NCI-H748 treated with DMSO at 0.1 percent for 48 hours (cell line): ENCODE measurements around the gene LBP.
"Not testable (repeated sequence)": the region's sequence is repeated elsewhere in the genome, so short reads cannot be mapped to it uniquely, and the experiment has no call there.

Experiments
- DNase-seq: peaks from one replicate; lab custom pipeline; 2025; lab: John Stamatoyannopoulos, UW

Gene LBP, protein sequence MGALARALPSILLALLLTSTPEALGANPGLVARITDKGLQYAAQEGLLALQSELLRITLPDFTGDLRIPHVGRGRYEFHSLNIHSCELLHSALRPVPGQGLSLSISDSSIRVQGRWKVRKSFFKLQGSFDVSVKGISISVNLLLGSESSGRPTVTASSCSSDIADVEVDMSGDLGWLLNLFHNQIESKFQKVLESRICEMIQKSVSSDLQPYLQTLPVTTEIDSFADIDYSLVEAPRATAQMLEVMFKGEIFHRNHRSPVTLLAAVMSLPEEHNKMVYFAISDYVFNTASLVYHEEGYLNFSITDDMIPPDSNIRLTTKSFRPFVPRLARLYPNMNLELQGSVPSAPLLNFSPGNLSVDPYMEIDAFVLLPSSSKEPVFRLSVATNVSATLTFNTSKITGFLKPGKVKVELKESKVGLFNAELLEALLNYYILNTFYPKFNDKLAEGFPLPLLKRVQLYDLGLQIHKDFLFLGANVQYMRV

GRCh38 chr20:38346247-38346651, at the start of gene LBP:
LBP (plus strand) TSS chr20:38346482; CDS start chr20:38346517, 35 bp downstream.
- no peak for DNase-seq

GRCh38 chr20:38297916-38298674, 48.2 kb upstream of the LBP start:
- no peak for DNase-seq

- DNase-seq = no peak
Observed at GRCh38 chr20:38298768-38299288, 47.5 kb upstream of the LBP start.

- no peak for DNase-seq
Observed at GRCh38 chr20:38299963-38300362, 46.3 kb upstream of the LBP start.

GRCh38 chr20:38300438-38300837, 45.8 kb upstream of the LBP start:
- DNase-seq = no peak

- no peak for DNase-seq
Observed at GRCh38 chr20:38301309-38301708, 45.0 kb upstream of the LBP start.

DNA sequence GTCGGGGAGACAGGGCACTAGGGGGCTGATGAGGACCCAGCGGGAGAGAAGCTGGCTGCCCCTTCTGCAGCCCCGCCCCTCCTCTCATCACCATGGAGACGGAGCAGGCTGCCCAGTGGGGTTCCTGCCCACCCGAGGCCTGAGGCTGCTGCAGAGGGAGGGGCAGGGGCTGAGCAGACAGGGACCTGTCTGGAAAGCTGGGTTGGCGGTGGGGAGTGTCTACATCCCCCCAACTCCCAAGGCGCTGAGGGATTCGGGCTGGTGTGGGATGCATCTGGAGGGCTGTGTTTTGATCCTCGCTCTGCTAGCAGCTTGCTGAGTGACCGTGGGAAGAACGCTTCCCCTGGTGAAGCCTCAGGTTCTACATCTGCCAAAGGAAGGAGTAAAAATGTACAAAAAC, 43.5 kb upstream of the LBP start:
- no peak for DNase-seq

GRCh38 chr20:38303908-38304379, 42.3 kb upstream of the LBP start, which contains the start of gene BPI:
BPI (plus strand) TSS chr20:38304156; CDS start chr20:38304224, 68 bp downstream.
- DNase-seq = no peak

DNA sequence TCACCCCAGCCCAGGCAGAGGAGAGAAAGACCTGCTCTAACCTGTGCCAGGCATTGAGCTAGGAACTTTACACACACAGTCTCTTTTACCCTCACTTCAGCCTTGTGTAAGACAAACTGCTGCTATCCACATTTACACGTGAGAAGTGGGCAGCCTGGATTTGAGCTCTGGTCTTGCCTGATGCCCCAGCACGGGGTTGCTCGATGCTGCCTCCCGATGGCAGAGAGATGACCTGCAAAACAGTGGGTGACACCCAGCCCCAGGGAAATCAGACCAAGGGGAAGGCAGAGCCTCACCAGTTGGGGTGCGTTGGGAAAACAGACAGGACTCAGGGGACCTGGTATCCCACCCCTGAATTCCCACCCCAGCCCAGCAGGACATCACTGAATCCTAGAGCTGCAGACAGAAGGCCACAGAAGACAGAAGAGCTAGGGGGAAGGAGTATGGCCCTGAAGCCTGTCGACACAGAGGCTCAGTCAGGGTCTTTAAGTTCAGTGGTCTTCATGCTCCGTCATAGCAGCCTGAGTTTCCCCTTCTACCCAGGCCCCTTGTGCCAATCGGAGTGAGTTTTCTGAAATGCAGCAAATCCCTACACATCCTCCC, 41.3 kb upstream of the LBP start:
- no peak for DNase-seq

DNA sequence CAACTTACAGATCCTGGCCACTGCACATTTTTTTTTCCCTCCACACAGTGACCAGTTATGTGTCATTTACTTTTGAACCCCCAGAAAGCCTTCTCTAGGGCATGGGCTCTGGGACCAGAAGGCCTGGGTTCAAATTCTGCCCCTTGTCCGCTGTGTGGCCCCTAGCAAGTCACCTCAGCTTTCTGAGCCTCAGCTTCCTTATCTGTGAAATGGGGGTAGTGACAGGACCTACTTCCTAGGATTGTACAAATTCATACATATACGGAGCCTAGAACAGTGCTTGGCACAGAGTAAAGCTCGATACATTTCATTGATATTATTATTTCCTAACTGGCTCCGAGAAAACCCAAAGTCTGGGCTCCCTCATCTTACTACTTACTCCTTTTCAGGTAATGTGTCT, 40.7 kb upstream of the LBP start:
- DNase-seq = no peak

- no peak for DNase-seq
Observed at GRCh38 chr20:38306379-38306778, 39.9 kb upstream of the LBP start.

- DNase-seq = no peak
Observed at GRCh38 chr20:38307371-38308046, 38.8 kb upstream of the LBP start.

GRCh38 chr20:38308047-38308438, 38.2 kb upstream of the LBP start:
- no peak for DNase-seq

- DNase-seq = no peak
Observed at GRCh38 chr20:38308447-38308846, 37.8 kb upstream of the LBP start.

GRCh38 chr20:38311091-38311490, 35.2 kb upstream of the LBP start:
- DNase-seq = no peak

DNA sequence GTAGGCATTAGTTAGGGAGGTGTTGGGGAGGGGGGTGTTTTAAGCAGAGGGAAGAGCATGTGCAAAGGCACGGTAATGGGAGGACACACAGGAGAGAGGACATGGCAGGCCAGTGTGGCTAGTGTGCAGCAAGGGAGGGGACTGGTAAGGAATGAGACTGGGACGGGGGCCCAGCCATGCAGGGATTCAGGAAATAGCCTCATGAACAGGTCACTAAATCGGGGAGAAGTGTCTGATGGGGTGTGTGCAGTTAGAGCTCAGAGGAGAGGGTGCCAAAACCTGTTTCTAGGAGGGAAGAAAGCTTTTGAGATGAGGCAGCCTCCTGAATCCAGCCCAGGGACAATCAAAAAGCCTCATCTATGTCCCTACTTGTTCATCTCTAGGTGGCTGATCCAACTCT, 34.8 kb upstream of the LBP start:
- DNase-seq = no peak

- DNase-seq = no peak
Observed at GRCh38 chr20:38313676-38314075, 32.6 kb upstream of the LBP start.

GRCh38 chr20:38314350-38314749, 31.9 kb upstream of the LBP start:
- DNase-seq = not testable (repeated sequence)

GRCh38 chr20:38315290-38315966, 30.9 kb upstream of the LBP start:
- DNase-seq = no peak

GRCh38 chr20:38316341-38316740, 29.9 kb upstream of the LBP start:
- no peak for DNase-seq

GRCh38 chr20:38317422-38317821, 28.9 kb upstream of the LBP start:
- DNase-seq = no peak
